HepG2 (cell line): ENCODE data around the gene PCSK6. TPM values are rescaled to one million over a fixed set of nuclear protein-coding genes. Genes with fewer than 3 reads are reported as not detected.

Experiments used
- ATAC-seq: fragments of 200-7000 bp; cut with Tn5 transposase; 3 replicates; pipeline ENCODE4 v1.9.1; 2020; ENCODE audit warnings: mild to moderate bottlenecking, moderate library complexity
- BruUV-seq: library from RNA; stranded (reverse); fragments of 400-500 nt; replicated peaks from 2 replicates; lab custom pipeline; 2021; lab: Mats Ljungman, UMichigan
- CTCF ChIA-PET: fragments of 300-600 bp; formaldehyde crosslinking; extraction: SDS; loops from one replicate; lab custom pipeline; 2021; ENCODE audit warnings: low total read pairs, inconsistent platforms, low intra/inter-chr PET ratio; lab: Yijun Ruan, JAX
- POLR2A ChIA-PET: fragments of 350-600 bp; sonication (Branson Sonifier 250); formaldehyde crosslinking; loops from one replicate; lab custom pipeline; 2020; ENCODE audit warnings: antibody characterized with exemption, inconsistent platforms; lab: Yijun Ruan, JAX
- DNase-seq: peaks from one replicate; pipeline ENCODE4 v3.0.0-alpha.2; 2015; ENCODE audit warnings: low spot score
- FAIRE-seq: peaks from 3 replicates; lab custom pipeline; 2011; peaks lifted over from hg19 to GRCh38; lab: Jason Lieb, UNC
- H2AFZ ChIP-seq: one replicate; pipeline ENCODE4 v1.6.1; 2011; ENCODE audit warnings: low read length, inconsistent platforms
- H3K27ac ChIP-seq: fragments of 300-600 bp; 3 replicates; pipeline ENCODE4 v1.8.0; 2011; ENCODE audit warnings: mixed run types, mild to moderate bottlenecking, mixed read lengths, low read length, inconsistent platforms; ENCODE audit not compliant: insufficient read depth; ENCODE audit errors: extremely low read length
- H3K27me3 ChIP-seq, 2 experiments: fragments of 200-600 bp in 1 of 2; 2 replicates in 1 of 2; 3 replicates in 1 of 2; pipeline versions ENCODE4 v1.6.0 to v1.8.0; 2011; ENCODE audit warnings: low read length in 2 of 2, mild to moderate bottlenecking in 2 of 2, moderate library complexity in 2 of 2, inconsistent platforms in 1 of 2; ENCODE audit not compliant: insufficient read depth in 2 of 2, control insufficient read depth in 1 of 2
- H3K36me3 ChIP-seq, 2 experiments: fragments of 200-600 bp in 1 of 2; replicated peaks in 1 of 2; 2 replicates in 1 of 2; 3 replicates in 1 of 2; pipeline versions ENCODE4 v1.5.1 to v1.8.0; 2011; ENCODE audit warnings: low read length in 2 of 2, inconsistent platforms in 1 of 2; ENCODE audit not compliant: insufficient read depth in 2 of 2, control insufficient read depth in 1 of 2
- H3K4me1 ChIP-seq: 2 replicates; pipeline ENCODE4 v1.5.1; 2012; ENCODE audit warnings: low read length, inconsistent platforms; ENCODE audit not compliant: insufficient read depth
- H3K4me2 ChIP-seq: 2 replicates; pipeline ENCODE4 v1.6.0; 2011; ENCODE audit warnings: low read depth, low read length, inconsistent platforms
- H3K4me3 ChIP-seq, 3 experiments: fragments of 200-600 bp in 1 of 3; sonication (generic), shearing (Covaris generic) in 1 of 3; replicated peaks in 1 of 3; 2 replicates each; pipeline ENCODE4 v1.5.1; 2011 to 2016; ENCODE audit warnings: low read length in 3 of 3, inconsistent platforms in 2 of 3, low read depth in 2 of 3, mild to moderate bottlenecking in 2 of 3, control low read depth in 1 of 3, mixed read lengths in 1 of 3; ENCODE audit not compliant: insufficient read depth in 1 of 3
- H3K79me2 ChIP-seq: one replicate; pipeline ENCODE4 v1.6.1; 2011; ENCODE audit warnings: low read length, inconsistent platforms; ENCODE audit not compliant: insufficient read depth
- H3K9ac ChIP-seq: 2 replicates; pipeline ENCODE4 v1.6.0; 2011; ENCODE audit warnings: mild to moderate bottlenecking, low read depth, low read length, inconsistent platforms; ENCODE audit not compliant: insufficient read depth
- H3K9me3 ChIP-seq: 2 replicates; pipeline ENCODE4 v1.5.1; 2012; ENCODE audit warnings: mild to moderate bottlenecking, low read length
- H4K20me1 ChIP-seq: 2 replicates; pipeline ENCODE4 v1.6.0; 2011; ENCODE audit warnings: inconsistent platforms, mild to moderate bottlenecking, low read length, moderate library complexity; ENCODE audit not compliant: insufficient read depth
- EP300 ChIP-seq, 3 experiments: sonication (generic) in 1 of 3; formaldehyde crosslinking in 1 of 3; IDR thresholded peaks; 2 replicates each; pipeline versions ENCODE4 v1.5.1 to v1.6.1; 2011 to 2020; ENCODE audit warnings: low read depth in 2 of 3, low read length in 2 of 3, borderline replicate concordance in 1 of 3, improper control_type of control experiment in 1 of 3, mild to moderate bottlenecking in 1 of 3, missing genetic modification reagents in 1 of 3, moderate library complexity in 1 of 3
- ZFP82 ChIP-seq: sonication (generic); formaldehyde crosslinking; IDR thresholded peaks from 2 replicates; pipeline ENCODE4 v1.5.1; 2020; ENCODE audit warnings: mild to moderate bottlenecking, missing genetic modification reagents, borderline replicate concordance
- ZNF143 ChIP-seq: sonication (generic); formaldehyde crosslinking; IDR thresholded peaks from 2 replicates; pipeline ENCODE4 v1.4.0; 2020; ENCODE audit warnings: missing genetic modification reagents
- ZNF598 ChIP-seq: sonication (generic); formaldehyde crosslinking; IDR thresholded peaks from 2 replicates; pipeline ENCODE4 v1.5.1; 2020; ENCODE audit warnings: mild to moderate bottlenecking, missing genetic modification reagents, borderline replicate concordance
- WGBS: methylation state at CpG from one replicate; pipeline ENCODE4 v1.1.6; 2017; ENCODE audit warnings: low lambda C conversion rate; 5-methylcytosine and 5-hydroxymethylcytosine counted together
- in situ Hi-C: cut with HindIII; loops from 2 replicates; pipeline ENCODE4 v1.10.0; 2017; ENCODE audit warnings: low pct_unique_long_range_greater_than_20kb; ENCODE audit not compliant: extremely low pct_ligation_motif_present
- intact Hi-C: fragments of 100-400 bp; cut with micrococcal nuclease; formaldehyde crosslinking; loops from one replicate; pipeline ENCODE4 v1.10.0; 2022; ENCODE audit not compliant: unreplicated experiment
- polyA plus RNA-seq, 8 experiments: library from polyadenylated mRNA; depleted of rRNA in 3 of 8; stranded (reverse) in 7 of 8; unstranded in 1 of 8; fragments of >200 nt; fragmentation: Illumina TruSeq in 4 of 8; extraction: Trizol in 4 of 8; gene quantifications; 2 replicates each; pipeline versions ENCODE4 v1.2.1 to v1.2.3, GENCODE V29; 2011 to 2016; ENCODE audit warnings: low read depth in 4 of 8, missing spikeins in 1 of 8, mixed read lengths in 1 of 8; ENCODE audit not compliant: insufficient read depth in 1 of 8
- total RNA-seq, 5 experiments: library from RNA; depleted of rRNA; stranded (reverse); fragments of >200 nt; fragmentation: Illumina TruSeq; extraction: Trizol; gene quantifications; 2 replicates each; pipeline ENCODE4 v1.2.3, GENCODE V29; 2016; ENCODE audit warnings: low read depth in 1 of 5
- TF ChIP-seq, protein P1 (sequence below): sonication (generic); formaldehyde crosslinking; IDR thresholded peaks from 2 replicates; pipeline ENCODE4 v1.5.1; 2020; ENCODE audit warnings: mild to moderate bottlenecking, missing genetic modification reagents, moderate library complexity

PCSK6 gene
- total and polyA plus RNA-seq, 2 of the 13 experiments (the other 11 are each of a cell fraction or from before 2014, with no cell fraction given) = 56.5 to 155 TPM

DNA sequence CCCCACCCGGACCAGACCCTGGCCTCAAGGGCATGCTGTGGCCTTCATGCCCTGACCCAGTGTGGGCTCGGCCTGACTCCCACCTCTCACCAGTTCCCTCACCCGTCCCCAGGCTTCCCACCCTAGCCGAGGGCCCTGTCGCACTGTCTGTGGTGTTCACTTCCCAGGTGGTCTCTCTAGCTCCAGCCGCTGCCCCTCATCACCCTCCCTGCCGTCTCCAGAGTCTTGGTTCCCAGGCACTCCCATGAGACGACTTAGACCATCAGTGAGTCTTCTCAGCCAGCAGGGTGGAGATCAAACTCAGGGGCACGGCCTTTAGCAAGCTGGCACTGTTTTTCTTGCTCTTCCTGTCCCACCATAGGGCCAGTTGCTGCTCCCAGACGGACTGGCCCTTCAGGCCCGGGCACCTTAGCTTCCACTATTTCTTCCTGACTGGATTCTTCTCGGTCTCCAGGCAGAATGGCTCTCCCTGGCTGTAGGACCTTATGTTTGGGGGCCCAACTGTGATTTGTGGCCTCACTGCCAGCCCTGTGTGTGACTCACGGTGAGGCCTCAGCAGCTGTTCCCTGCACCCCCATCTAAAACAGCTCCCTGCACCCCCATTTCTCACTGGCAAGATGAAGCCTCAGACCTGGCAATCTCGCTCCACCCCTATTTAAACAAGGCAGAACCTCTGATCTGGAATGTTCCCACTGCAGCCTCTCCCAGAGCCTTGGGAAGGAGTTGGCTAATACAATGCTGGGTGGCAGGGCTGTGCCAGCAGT lies 9.4 kb upstream of the PCSK6 start:
- peaks cover 4% of the 10 kb centered on the region for H3K79me2 ChIP-seq
- in situ Hi-C loops (loop anchor here (10.0 kb wide), 1 partner anchor 204 kb away; the partner anchor contains the start of gene SNRPA1), intact Hi-C loops (loop anchor here (5.0 kb wide), 1 partner anchor 143 kb away; no protein-coding TSS in a partner anchor)
- peak overlapping the region; percentile 95; the same call in 1 of the 2 replicates for H3K4me2 ChIP-seq
- 45% methylated on average over 13 of the region's 14 CpGs for WGBS
- FAIRE-seq (no peak), ATAC-seq (no peak), DNase-seq (no peak)
- no peak overlapping the region; a peak in 1 of 6 replicates for H3K4me3 ChIP-seq
- no peak overlapping the region for H2AFZ ChIP-seq
- ChIA-PET POLR2A (interaction anchor here (1.0 to 4.8 kb wide), 5 partner anchors 11 to 60 kb away, joined by 3 to 35 read pairs (median 10); no protein-coding TSS in a partner anchor), CTCF (no interaction called here)
- H3K27ac ChIP-seq = no peak overlapping the region
- H3K27me3 ChIP-seq = no peaks in the 10 kb centered on the region
- H3K4me1 ChIP-seq = peaks cover 80% of the 10 kb centered on the region
- BruUV-seq = no TSS peak
- H3K9me3 ChIP-seq = no peaks in the 10 kb centered on the region
- H3K9ac ChIP-seq = no peak overlapping the region
- TF ChIP-seq ZFP82 (CRISPR knock-in tag) (no peak), ZNF143 (CRISPR knock-in tag) (no peak), ZNF598 (CRISPR knock-in tag) (0 out of 2 replicates have a peak, but pooled peaks have one; percentile 23), EP300 (IDR thresholded peaks at IDR 0.05; ENCODE audit: low read depth in 2 of 2, low read length in 2 of 2) (no peak), EP300 (CRISPR knock-in tag; IDR thresholded peaks at IDR 0.05; ENCODE audit: borderline replicate concordance) (no peak)
- TF ChIP-seq, protein P1, sequence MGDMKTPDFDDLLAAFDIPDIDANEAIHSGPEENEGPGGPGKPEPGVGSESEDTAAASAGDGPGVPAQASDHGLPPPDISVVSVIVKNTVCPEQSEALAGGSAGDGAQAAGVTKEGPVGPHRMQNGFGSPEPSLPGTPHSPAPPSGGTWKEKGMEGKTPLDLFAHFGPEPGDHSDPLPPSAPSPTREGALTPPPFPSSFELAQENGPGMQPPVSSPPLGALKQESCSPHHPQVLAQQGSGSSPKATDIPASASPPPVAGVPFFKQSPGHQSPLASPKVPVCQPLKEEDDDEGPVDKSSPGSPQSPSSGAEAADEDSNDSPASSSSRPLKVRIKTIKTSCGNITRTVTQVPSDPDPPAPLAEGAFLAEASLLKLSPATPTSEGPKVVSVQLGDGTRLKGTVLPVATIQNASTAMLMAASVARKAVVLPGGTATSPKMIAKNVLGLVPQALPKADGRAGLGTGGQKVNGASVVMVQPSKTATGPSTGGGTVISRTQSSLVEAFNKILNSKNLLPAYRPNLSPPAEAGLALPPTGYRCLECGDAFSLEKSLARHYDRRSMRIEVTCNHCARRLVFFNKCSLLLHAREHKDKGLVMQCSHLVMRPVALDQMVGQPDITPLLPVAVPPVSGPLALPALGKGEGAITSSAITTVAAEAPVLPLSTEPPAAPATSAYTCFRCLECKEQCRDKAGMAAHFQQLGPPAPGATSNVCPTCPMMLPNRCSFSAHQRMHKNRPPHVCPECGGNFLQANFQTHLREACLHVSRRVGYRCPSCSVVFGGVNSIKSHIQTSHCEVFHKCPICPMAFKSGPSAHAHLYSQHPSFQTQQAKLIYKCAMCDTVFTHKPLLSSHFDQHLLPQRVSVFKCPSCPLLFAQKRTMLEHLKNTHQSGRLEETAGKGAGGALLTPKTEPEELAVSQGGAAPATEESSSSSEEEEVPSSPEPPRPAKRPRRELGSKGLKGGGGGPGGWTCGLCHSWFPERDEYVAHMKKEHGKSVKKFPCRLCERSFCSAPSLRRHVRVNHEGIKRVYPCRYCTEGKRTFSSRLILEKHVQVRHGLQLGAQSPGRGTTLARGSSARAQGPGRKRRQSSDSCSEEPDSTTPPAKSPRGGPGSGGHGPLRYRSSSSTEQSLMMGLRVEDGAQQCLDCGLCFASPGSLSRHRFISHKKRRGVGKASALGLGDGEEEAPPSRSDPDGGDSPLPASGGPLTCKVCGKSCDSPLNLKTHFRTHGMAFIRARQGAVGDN (CRISPR knock-in tag) = peak; percentile 35; the same call in 1 of the 2 replicates
- no peaks in the 10 kb centered on the region for H4K20me1 ChIP-seq
- H3K36me3 ChIP-seq = no peaks in the 10 kb centered on the region
